Mesothelial cell of epicardium (in vitro differentiated cells): ENCODE data around the gene ZMYND8. TPM values are rescaled to one million over a fixed set of nuclear protein-coding genes. Genes with fewer than 3 reads are reported as not detected.

ENCODE experiments used
- DNase-seq, 2 experiments: peaks; one replicate each; pipeline ENCODE4 v3.0.0; 2021; ENCODE audit warnings: low spot score in 2 of 2; ENCODE audit not compliant: unreplicated experiment in 2 of 2
- H3K27ac Mint-ChIP-seq: 2 replicates; pipeline ENCODE4 v1.8.0; 2021; ENCODE audit warnings: mixed read lengths
- H3K27me3 Mint-ChIP-seq: 2 replicates; pipeline ENCODE4 v1.8.0; 2021; ENCODE audit warnings: low read depth, mixed read lengths
- H3K36me3 Mint-ChIP-seq: 2 replicates; pipeline ENCODE4 v1.8.0; 2021; ENCODE audit warnings: mixed read lengths
- H3K4me1 Mint-ChIP-seq: 2 replicates; pipeline ENCODE4 v1.8.0; 2021; ENCODE audit warnings: mixed read lengths
- H3K4me3 Mint-ChIP-seq: 2 replicates; pipeline ENCODE4 v1.8.0; 2021; ENCODE audit warnings: mild to moderate bottlenecking, moderate library complexity, mixed read lengths
- H3K9me3 Mint-ChIP-seq: 2 replicates; pipeline ENCODE4 v1.8.0; 2021; ENCODE audit warnings: mixed read lengths
- total RNA-seq: library from RNA; stranded (reverse); gene quantifications from 3 replicates; pipeline ENCODE4 v1.2.1, GENCODE V29; 2021
- TF ChIP-seq, protein P1 (sequence below): fragments of 200-600 bp; sonication (generic); IDR thresholded peaks from one replicate; pipeline ENCODE4 v1.5.0; 2021; ENCODE audit warnings: antibody characterized with exemption; ENCODE audit not compliant: unreplicated experiment

ZMYND8 gene
- total RNA-seq, 1 donor from 2014 or later, result 120 TPM

DNA sequence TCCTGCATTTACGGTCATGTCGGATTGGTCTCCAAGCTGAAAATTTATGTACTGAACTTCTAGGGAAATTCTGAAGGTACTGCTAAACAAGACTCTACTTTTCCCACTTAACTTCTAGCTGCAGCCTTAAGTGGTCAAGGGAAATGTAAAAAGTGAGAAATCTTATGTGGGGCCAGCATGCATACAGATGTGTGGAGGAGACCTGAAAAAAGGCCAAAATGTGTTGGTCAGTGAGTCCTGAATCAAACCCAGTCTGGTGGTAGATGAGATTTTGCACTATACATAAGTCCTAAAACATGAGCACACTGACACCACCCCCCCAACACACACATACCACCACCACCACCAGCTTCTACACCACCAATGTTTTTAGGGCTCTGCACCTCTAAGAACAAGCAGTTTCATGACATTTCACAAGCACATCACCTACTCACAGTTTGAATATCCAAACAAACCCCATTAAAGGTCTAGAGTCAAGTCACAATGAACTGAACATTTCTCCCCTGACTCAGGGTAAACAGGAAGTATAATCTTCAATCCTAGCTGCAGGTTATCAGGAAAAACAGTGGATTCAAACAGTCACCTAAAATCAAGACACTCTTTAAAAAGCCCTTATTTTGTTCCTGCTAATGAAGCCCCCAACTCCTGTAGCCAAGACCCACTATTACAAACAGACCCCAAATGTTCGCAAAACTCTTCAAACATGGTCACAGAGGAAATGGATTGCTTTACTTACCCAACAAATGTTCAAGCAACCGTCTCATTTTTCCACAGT, 1.6 kb downstream of the ZMYND8 start:
- H3K27ac Mint-ChIP-seq, result no peak overlapping the region
- peaks cover 55% of the 10 kb centered on the region for H3K4me1 Mint-ChIP-seq
- no peak for DNase-seq

DNA sequence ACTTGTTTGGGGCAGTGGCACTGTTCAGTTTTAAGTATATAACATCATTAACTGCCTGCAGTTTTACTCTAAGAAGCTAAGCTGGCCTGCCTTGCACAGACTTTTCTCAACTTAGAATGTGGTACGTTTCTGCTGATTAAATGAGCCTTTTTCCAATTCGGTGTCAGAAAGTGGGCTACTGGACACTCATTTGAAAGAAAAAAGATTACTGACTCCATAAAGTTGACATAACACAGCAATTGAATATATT, 2.1 kb downstream of the ZMYND8 start:
- H3K27me3 Mint-ChIP-seq, result no peaks in the 10 kb centered on the region
- H3K27ac Mint-ChIP-seq, result no peak overlapping the region
- no peaks in the 10 kb centered on the region for H3K9me3 Mint-ChIP-seq
- TF ChIP-seq, protein P1, sequence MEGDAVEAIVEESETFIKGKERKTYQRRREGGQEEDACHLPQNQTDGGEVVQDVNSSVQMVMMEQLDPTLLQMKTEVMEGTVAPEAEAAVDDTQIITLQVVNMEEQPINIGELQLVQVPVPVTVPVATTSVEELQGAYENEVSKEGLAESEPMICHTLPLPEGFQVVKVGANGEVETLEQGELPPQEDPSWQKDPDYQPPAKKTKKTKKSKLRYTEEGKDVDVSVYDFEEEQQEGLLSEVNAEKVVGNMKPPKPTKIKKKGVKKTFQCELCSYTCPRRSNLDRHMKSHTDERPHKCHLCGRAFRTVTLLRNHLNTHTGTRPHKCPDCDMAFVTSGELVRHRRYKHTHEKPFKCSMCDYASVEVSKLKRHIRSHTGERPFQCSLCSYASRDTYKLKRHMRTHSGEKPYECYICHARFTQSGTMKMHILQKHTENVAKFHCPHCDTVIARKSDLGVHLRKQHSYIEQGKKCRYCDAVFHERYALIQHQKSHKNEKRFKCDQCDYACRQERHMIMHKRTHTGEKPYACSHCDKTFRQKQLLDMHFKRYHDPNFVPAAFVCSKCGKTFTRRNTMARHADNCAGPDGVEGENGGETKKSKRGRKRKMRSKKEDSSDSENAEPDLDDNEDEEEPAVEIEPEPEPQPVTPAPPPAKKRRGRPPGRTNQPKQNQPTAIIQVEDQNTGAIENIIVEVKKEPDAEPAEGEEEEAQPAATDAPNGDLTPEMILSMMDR, result no peak
- H3K36me3 Mint-ChIP-seq, result no peaks in the 10 kb centered on the region
- peaks cover 50% of the 10 kb centered on the region for H3K4me1 Mint-ChIP-seq
- no peak overlapping the region for H3K4me3 Mint-ChIP-seq
- DNase-seq, result no peak

More for the DNA sequence above, 1.6 kb downstream of the ZMYND8 start:
- H3K9me3 Mint-ChIP-seq, result no peaks in the 10 kb centered on the region
- no peaks in the 10 kb centered on the region for H3K27me3 Mint-ChIP-seq
- H3K36me3 Mint-ChIP-seq, result no peaks in the 10 kb centered on the region
- TF ChIP-seq, protein P1, result no peak
- no peak overlapping the region for H3K4me3 Mint-ChIP-seq

DNA sequence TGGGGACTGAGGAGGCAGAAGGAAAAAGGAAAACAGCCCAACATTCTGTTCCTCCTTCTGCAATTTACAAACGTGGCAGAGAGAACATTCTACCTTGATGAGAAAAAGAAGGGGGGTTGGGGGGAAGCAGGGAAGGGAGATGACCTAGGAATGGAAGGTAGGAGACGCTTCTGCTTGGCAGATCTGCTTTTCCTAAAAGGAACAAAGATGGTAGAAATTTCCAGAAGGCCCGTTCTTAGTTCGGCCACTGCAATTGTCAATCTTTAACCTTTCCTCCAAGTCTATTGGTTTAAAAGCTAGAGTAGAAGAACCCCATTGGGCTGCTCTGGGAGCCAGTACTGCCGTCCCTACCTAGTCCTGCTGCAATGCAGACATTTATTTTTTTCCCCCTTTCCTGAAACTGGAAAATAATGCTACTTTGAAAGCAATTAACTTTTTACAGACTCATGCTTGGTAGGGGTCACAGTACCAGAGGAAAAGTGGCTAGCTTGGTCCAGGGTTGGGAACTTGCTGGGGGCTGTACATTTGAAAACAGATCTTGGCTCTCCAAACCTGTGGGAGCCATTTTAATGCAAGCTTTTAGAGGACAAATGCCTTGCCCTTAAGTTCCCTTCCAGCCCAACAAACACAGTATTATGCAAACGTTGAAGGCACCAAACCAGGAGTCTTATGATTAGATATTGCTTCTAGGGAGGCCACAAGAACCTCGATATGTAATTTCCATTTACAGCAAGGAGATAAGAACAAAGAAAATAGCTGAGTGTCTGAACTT, 2.6 kb downstream of the ZMYND8 start:
- H3K36me3 Mint-ChIP-seq, result no peaks in the 10 kb centered on the region
- H3K4me3 Mint-ChIP-seq, result no peak overlapping the region
- H3K9me3 Mint-ChIP-seq, result no peaks in the 10 kb centered on the region
- H3K4me1 Mint-ChIP-seq, result peaks cover 45% of the 10 kb centered on the region
- H3K27me3 Mint-ChIP-seq, result no peaks in the 10 kb centered on the region
- TF ChIP-seq, protein P1, result no peak
- no peak for DNase-seq
- H3K27ac Mint-ChIP-seq, result no peak overlapping the region

DNA sequence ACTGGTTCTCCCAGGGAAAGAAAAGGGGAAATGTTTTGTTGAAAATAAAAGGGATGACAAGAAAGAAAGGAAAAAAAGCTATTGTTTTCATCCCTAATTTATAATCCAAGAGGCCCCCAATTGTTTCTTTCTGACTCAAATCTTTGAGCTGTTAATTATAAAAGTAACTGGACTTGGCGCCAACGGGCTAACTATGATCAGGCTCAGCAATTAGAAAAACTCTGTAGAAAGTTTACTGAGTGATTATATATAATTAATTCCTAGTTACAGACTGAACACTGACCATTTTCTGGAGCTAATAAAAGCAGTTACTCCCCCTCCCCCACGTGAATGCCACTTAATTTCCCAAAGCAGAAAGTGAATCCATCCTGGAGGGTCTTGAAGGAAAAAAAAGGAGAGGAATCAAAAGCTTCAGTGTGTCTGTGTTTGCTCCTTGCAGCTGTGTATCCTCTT, 3.2 kb downstream of the ZMYND8 start:
- TF ChIP-seq, protein P1, result no peak
- no peaks in the 10 kb centered on the region for H3K36me3 Mint-ChIP-seq
- no peak overlapping the region for H3K27ac Mint-ChIP-seq
- H3K27me3 Mint-ChIP-seq, result no peaks in the 10 kb centered on the region
- peaks cover 38% of the 10 kb centered on the region for H3K4me1 Mint-ChIP-seq
- DNase-seq, result no peak
- H3K9me3 Mint-ChIP-seq, result no peaks in the 10 kb centered on the region
- H3K4me3 Mint-ChIP-seq, result no peak overlapping the region

DNA sequence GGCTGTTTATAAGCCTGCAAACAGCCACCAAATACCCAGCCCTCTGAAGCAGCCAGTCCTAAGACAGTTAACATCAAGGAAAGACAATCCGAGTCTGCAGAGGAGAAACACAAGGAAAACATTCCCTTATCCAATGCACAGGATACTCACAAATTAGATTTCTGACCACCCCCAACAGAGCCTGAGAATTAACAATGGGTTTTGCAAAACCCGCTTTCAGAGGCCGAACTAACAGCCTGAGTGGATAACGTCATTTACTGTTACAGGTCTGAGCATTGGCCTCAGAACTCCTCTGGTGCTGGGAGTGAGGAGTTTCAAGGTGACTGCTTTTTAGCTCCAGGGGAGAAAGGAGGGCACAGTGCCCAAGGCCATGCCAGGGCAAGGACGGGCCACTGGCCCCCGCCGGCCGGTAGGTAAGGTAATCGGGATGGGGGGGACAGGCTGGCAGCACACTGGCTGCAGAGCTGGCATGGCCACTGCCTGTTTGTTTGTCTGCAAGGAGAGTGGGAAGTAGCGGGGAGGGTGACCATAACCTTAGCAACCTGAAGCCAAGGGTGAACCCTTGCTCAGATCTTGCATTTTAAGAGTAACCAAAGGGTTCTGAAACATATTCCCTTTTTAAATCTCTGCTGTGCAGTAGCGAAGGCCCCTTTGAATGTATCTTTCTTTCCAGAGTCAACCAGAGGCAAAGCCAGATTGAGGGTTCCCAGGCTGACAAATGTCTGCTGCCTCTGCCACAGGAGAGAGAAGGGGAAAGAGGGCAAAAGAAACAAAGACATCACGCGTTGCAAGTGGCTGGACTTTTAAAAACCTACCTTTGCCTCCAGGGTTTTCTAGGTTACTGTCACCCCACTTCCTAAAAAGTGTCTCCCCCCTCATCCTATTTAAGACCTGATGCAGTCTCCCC, 3.9 kb downstream of the ZMYND8 start:
- Mint-ChIP-seq H3K27me3 (no peaks in the 10 kb centered on the region), H3K9me3 (no peaks in the 10 kb centered on the region), H3K36me3 (no peaks in the 10 kb centered on the region), H3K4me1 (peaks cover 32% of the 10 kb centered on the region), H3K27ac (no peak overlapping the region), H3K4me3 (no peak overlapping the region)
- TF ChIP-seq, protein P1, result no peak
- no peak for DNase-seq
